ENCODE results near the gene AFF4.
"Not testable (repeated sequence)": the region's sequence is repeated elsewhere in the genome, so short reads cannot be mapped to it uniquely, and the experiment has no call there.

Gene AFF4

DNA sequence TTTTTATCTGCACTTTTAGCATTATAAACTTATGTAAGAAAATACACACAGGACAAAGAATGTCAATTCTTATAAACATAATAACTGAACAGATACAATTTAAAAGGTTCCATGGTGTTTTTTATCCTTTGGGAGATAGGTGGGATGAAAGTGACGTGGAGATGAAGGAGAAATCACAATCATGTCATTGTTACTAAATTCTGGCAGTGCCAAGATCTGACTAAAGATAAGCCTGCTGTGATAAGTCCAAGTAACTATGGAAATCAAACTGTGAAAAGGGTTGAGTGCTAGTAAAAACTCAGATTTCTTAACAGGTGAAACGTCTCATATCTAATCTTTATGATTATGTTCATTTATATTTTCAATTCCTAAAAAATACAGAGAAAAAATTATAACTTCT lies 78.9 kb downstream of the AFF4 start:
- DNase-seq: no peak

DNA sequence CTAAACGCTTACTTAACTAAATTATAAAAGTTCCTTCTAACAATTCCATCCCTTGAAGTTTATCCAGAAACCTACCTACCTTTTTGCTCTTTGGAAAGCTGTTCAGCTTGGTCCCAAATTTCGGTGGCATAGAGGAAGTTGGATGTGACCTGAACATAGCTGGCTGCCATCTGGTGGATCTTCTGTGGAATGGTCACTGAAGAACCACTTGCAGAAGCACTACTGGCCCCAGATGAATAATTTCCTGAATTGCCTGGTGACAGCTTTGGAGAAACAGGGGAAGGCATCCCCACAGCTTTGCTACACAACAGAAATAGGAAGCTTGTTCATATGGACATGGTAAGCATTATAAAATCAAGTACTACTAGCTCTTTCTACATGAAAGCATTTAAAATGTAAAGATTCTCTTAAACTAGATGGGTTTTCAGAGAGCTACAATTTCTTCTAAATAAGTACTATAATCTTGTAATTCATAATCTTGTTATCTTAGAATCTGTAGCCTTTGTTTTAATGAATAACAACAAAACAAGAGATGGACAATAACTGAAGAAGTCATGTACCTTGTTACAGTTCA lies 80.1 kb downstream of the AFF4 start:
- DNase-seq: no peak

DNA sequence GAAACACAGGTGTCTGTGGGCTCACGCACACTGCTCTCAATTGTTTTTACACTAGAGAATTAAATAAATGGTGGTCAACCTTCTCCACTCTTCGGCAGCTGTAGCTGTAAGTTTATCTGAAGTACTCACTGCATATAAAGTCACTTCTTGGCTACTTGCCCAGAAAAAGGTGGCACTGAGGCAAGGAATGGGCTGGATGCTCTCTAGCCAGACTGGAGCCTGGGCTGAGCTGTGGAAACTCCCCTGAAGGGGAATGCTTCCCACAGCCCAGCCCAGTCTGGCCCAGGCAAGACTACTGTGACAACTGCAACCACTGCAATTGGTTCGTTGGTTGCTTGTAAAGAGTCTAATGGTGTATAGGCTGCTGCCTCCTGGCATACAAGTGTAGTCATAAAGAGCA lies 85.5 kb downstream of the AFF4 start:
- no peak for DNase-seq

DNA sequence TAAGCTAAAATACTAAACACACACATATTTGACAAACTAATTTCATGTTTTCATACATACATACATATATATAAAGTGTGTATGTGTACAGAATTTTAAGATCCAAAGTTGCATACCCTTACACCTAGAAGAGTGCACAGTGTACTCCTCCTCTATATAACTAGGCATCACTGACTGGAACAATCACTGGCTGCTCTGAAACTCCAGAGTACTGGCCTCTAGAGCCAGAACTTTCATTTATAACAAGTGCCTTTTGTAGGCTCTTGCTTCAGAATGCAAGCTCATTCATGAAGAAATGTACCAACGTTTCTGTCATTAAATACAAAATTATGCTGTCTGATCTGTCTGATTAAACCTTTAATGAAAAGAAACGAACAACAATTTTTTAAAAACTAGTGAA lies 86.0 kb downstream of the AFF4 start:
- no peak for DNase-seq

DNA sequence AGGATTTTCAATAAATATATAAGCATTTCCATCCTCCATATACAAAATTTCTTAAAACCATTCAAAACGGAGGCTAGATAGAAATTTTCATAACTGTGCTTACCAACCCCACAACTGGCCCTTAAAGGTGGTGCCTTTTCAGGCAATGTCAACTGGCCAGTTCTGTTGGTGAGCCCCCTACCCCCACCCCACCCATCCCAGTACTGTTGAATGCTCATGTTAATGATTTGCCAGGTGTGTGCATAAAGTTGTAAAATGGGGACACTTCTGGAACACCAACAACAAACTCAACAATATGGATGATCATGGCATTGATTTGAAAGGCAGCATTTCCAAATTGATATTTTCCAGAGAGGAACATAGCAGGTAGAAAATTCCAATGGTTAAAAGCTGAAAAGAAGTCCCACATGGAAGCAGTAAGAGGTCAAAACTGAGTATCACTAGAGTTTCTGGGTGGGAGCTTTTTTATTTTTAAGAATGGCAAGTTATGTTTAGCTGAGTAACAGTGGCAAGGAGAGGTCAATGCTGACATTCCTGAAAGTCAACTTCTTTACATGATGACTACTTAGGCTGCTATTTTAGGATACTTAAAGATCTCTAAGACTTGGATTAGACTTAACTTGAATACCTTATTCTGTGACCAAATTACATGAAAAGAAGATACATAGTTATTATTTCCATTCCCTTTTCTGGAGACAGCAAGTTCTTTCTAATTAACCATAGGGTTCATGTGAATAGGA lies 87.2 kb downstream of the AFF4 start:
- DNase-seq: no peak

DNA sequence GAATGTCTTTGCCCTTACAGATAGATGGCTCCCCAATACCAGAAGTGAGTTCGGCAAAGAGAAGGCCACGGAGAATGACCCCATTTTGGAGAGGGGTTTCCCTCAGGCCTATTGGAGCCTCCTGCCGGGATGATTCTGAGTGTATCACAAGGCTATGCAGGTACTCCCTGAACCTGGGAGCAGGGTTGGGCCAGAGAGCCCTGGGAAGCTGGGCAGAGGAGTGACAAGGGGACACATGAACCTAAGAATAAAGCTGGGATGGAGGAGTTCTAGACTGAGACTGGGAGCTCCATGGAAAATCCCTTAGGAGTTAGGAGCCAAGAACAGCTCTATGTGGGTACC lies 89.5 kb downstream of the AFF4 start:
- no peak for DNase-seq

DNA sequence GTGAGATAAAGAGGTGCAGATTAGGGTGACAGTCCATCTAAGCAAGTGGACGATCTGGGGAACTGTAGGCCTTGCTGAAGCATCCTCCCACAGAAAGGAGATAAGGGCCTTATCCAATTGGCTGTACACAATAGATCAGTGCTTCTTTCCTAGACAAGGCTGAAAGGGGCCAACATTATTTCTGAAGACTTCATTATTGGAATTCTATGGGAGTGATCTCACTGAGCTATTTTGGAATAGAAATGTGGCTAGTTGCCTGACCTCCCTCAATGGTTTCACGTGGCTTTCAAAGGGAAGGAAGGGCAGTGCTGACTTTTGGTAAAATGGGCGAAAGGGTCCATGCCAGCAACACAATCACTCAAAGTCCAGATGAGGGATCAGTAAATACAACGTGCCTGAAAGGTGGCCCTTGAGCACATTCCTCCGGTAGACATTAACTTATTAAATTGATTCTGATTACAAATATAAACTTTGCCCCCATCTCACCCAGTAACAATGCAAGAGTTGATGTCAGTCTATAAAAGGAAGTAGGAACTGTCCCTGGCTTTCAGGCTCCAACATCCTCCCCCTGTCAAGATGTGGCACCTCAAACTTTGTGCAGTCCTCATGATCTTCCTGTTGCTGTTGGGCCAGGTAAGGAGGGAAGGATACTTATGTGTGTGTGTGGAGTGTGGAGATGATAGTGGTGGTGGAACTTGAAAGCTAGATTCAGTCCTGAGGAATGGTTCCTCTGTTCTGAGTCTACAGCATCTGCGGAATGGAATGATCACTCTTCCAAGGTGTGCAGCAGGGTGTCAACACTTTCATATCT lies 90.1 kb downstream of the AFF4 start, which contains the start of gene LEAP2:
TSS of gene LEAP2 (plus strand) at position 550 of the 811 bp plus-strand sequence. CDS start at position 577, 27 bp downstream.
- DNase-seq: no peak

DNA sequence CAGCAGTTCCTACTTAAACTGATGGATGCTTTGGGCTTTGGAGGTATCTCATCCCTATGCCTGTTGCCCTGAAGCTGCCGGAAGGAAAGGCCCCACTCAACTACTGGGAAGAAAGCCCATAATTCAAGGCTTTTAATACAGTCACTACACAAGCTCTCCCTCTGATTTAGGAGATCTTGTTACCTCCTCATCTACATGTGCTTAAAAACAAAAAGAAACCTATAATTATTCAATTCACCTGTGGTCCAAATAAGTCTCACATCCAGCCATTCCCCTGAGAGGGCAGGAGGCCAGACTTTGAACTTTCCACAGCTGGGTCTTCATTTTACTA lies 90.7 kb downstream of the AFF4 start:
- DNase-seq: no peak

DNA sequence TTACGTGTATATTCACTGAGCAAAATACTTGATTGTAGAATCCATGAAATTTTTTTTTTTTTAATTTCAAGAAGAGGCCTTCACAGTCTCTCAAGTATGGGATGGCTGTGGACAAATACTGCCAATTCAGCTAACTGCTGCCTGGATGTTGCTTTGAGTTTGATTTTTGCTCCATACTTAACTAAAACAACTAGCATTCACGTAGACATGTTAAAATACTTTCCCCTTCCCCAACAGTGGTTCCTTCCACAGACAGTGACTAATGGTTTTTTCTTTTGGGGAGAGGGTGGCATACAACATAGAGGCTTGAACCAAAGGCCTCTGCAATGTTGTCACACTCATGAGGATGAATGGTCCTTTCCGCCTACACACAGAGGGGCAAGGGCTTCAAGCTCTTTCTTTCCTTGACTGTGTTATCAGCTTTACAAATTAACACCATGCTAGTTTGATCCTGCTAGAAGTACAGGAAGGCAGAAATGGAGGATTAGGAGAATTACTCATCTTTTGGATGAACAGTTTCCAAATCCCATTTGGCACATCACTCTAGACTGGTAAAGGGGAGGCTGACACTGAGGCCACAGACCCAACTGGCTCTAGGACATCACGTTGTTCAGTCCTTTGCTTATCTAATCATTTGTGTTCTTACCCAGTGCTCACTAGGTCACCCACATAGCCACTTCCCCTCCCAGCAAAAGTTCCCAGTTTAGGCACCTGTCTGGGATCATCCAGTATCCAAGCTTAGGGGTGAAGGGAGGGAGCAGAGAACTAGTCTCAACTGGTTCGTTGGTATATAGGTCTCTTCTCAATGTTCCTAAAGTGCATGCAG lies 91.8 kb downstream of the AFF4 start:
- DNase-seq: no peak

DNA sequence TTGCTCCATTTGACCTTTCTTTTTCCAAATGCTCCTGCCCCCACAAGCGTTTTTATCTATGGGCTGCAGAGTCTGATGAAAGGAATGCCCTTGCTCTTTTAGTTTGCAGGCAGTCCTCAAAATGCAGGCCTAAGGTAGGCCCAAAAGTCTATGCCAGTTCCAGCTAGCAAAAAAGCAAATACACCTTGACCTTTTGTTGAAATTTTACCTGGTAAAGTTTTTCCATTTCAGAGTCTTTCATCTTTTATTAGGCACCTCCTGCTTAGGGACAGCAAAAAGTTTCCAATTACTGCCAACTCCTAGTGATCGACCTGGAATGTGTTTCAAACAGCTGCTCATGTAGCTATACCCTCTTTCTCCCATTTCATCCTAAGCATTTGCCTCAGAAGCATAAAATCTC lies 92.6 kb downstream of the AFF4 start:
- DNase-seq: no peak

DNA sequence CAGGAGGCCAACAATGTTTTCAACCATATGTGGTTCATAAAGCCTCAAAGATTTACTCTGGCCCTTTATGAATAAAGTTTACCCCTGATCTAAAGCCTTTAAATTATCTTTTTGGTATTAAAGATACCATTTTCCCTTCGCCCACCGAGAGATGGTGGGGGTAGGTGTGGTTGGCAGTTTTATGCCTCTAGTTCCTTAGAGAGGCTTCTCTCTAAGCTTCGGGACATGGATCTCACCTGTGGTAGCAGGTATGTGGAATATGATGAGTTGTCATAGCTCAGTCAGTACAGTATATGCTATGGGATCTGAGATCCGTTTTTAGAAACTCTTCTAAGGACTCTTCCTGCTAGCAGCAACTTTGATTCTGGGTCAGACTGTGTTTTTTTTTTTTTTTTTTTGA lies 94.7 kb downstream of the AFF4 start:
- no peak for DNase-seq

DNA sequence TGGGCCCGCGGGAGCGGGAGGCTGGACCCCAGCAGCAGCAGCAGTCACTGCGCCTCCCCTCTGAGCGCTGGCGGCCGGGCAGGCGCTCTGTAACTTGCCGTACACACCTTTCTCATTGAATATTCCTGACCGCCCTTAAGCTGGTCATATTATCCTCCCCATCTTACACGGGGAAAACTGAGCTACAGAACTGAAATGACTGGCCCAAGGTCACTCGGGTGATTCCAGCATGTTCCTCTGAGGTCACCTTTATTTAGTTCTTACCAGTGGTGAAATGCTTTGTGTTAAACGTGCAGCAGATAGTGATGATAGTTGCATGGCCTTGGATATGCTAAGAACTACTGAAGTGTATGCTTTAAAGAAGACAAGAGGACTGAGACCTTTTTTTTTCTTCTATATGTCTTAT lies 96.4 kb downstream of the AFF4 start:
- DNase-seq: no peak

DNA sequence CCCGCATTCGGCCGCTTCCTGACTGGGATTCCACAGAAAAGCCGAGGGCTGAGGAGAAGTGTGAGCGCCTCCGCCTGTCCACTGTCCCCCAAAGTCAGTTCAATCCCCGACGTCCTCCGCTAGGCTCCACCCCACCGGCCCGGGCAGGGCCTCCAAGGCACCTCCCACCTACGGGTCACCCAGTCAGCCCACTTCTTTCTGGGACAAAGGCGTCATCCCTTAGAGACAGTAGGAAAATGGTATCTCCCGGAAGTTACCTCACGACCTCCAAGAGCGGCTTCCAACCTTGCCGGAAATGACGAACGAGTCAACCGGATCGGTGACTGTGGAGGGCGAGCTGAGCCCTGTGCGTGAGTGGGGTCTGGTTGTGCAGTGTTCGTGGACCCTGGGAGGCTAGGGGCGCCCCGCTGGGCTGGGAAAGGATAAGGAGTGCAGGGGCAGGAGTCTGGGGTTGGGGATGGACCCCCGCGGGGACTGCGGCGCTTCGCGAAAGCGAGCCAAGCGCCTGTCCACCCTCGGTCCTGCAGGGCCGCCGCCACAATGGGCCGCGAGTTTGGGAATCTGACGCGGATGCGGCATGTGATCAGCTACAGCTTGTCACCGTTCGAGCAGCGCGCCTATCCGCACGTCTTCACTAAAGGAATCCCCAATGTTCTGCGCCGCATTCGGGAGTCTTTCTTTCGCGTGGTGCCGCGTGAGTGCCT lies 96.9 kb downstream of the AFF4 start, which contains the start of the genes GDF9 and UQCRQ:
TSS of gene GDF9 (minus strand) at position 128 of the 704 bp plus-strand sequence. CDS start 1,936 bp downstream, outside the sequence.
TSS of gene UQCRQ (plus strand) at position 301 of the 704 bp plus-strand sequence. CDS start at position 541, 240 bp downstream.
- peak; percentile 94 for DNase-seq

DNA sequence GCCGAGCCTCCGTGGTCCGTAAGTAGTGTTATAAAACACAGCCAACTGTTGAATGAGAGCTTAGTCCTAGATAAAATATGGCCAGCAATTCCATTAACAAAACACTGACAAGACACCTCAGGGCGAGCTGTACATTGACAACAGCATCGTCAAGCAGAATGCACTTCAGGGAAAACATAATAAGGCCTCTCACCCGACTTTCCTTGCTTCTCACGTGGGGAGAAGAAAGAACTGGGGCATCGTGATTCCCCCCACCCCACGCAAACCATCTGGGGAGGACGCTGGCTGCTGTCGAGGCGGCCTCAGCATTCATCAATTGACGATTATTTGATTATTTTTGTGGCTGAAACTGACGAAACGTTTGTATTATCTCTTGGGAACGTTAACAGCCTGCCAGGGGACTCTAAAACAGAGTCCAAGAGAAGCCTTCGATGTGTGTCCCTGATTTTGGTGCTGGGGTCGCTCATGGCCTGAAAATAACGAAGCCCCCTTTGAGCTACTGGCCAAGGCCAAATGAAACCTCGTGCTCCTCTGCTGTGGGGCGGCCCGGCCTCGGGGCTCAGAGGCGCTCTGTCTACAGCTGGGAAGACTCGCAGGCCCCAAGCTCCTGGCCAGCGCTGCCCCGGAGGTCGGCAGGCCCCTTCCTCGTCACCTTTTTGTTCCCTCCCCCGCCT lies 97.6 kb downstream of the AFF4 start:
- DNase-seq: no peak

DNA sequence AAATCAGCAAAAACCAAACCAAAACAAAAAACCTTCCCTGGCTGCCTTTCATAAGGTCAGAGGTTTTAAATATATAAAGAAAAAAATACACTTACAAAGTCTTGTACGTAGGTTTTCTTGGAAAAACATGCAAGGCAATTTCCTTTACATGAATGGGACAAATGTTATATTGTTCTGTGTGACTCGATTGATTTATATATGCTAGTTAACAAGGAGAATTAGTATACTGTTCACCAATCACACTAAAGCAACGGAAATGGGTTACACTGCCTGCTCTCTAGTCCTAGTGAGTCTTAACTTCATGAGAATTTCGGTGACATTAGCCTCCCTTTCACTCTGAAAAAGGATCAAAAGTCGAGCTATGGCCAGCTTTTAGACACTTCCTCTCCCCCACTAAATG lies 102.7 kb downstream of the AFF4 start:
- no peak for DNase-seq

DNA sequence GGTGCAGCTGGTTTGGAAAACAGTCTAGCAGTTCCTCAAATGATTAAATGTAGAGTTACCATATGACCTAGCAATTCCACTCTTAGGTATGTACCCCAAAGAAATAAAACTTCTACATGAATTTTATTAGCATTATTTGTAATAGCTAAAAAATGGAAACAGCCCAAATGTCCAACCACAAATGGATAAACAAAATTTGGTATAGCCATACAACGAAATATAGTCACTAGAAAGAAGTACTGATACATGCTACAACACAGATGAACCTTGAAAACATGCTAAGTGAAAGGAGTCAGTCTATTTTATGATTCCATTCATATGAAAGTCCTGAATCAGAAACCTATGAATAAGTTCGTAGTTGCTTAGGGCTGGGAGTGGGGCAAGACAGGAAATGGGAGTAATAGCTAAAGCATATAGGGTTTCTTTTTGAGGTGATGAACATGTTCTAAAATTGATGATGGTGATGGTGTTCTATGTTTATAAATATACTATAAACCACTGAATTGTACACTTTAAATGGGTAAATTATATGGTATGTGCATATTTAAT lies 103.5 kb downstream of the AFF4 start:
- no peak for DNase-seq

DNA sequence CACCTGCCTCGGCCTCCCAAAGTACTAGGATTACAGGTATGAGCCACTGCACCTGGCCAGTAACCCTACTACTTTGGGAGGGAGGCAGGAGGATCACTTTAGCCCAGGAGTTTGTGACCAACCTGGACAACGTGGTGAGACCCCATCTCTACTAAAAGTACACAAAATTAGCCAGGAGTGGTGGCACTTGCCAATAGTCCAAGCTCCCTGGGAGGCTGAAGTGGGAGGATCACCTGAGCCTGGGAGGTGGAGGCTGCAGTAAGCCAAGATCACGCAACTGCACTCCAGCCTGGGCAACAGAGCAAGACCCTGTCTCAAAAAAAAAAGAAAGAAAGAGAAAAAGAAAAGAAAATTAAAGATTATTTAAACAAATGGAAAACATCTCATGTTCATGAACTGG lies 107.4 kb downstream of the AFF4 start:
- no peak for DNase-seq

DNA sequence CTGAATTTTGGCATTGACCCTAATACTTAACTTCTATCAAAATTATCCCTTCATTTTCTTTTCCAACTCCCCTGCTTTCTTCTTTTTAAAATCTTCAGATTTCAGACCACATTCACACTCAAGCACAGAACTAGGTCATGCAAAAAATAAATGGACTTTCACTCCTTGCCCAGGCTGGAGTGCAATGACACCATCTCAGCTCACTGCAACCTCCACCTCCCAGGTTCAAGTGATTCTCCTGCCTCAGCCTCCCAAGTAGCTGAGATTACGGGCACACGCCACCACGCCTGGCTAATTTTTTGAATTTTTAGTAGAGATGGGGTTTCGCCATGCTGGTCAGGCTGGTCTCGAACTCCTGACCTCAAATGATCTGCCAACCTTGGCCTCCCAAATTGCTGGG lies 108.4 kb downstream of the AFF4 start:
- not testable (repeated sequence) for DNase-seq

DNA sequence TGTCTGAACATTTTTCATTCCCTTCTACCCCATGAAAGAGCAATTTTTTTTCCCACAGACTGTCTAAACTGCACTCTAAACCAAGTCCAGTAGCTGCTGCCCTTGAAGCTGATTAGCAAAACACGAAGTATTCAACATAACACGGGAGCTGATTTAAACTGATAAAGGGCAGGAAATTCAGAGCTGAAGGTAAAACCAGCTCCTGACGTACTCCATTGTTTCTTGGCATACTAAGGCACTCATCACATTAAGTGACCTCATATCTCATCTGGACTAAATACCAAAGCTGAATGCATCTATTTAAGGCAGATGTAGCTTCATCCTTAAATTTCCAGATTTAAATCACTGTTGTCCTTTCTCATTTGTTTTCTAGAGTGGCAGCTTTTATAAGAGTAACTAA lies 109.1 kb downstream of the AFF4 start:
- no peak for DNase-seq

DNA sequence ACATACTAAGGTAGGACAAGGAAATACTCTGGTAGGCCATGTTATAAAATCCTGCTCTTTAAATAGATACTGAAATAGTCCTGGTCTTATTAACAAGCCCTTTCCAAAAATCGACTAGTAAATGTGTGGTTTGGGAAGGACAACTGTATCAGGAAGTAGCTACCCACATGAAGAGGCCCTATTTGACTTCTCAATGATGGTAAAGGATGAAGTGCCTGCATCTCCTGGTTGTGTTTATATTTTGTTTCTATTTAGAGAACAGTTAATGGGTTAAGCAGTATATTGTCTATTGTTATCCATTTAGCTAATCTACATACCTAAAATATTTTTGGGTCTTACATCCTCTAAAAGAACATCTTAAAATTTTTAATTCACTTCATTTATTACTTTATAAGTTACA lies 109.6 kb downstream of the AFF4 start:
- DNase-seq: no peak

DNA sequence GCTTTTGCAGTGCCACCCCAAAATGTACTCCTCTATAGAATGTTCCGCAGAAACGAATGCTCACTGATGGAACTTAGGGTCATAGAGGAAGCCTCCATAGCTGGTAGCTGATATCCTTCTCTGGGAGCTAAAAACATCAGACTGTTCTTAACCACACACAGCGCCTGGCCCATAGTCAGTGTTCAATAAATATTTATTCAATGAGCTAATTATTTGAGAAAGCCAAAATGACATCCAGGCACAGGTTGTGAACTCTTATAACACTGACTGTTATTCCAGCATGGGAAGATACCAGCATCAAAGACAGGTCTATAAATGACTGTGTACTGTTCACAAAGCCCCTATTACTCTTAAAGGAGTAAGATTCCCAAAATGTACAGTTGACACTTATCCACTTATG lies 110.1 kb downstream of the AFF4 start:
- no peak for DNase-seq

DNA sequence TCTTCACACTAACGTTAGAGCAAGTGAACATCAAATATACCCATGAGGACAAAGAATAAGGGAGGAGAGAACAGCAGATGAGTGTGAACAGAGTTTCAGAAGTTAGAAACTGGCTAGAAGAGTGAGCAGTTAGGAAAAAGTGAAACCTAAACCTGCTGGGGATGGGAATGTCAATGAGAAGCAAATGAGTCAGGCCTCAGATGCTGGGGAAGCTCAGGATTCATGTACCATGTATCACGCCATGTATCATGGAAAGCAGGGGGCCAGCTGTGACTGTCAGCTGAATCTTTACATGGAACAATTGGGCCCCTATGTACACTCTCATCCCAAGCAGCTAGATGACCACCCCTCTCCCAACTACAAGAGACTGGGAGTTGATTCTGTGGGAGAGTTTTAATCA lies 113.4 kb downstream of the AFF4 start:
- DNase-seq: no peak
